ENCODE data around the gene ELAVL2.

GRCh38 chr9:23702311-23702922, 123.6 kb downstream of the ELAVL2 start:
- TF ChIP-seq POLR2A (IDR thresholded peaks at IDR 0.05): no peak
- TF ChIP-seq CTCF (IDR thresholded peaks at IDR 0.05): no peak
